Measurements from ENCODE around the gene SLC35E4.

The SLC35E4 gene

GRCh38 chr22:30650508-30651116 is 15.0 kb downstream of the SLC35E4 start:
- Histone ChIP-seq H3K9ac (ENCODE audit: low read length) (no peak overlapping the region), H2AFZ (ENCODE audit: low read depth, low read length) (no peak overlapping the region), H4K20me1 (ENCODE audit: insufficient read depth, low read length) (no peaks in the 10 kb centered on the region), H3K4me1 (ENCODE audit: low read length) (peaks cover 29% of the 10 kb centered on the region), H3K27ac (ENCODE audit: low read length) (no peak overlapping the region), H3K4me2 (ENCODE audit: low read length) (no peak overlapping the region), H3K9me3 (ENCODE audit: insufficient read depth, low read length) (no peaks in the 10 kb centered on the region), H3K79me2 (ENCODE audit: low read length) (no peaks in the 10 kb centered on the region), H3K27me3 (ENCODE audit: low read depth, low read length) (no peaks in the 10 kb centered on the region), H3K36me3 (replicated peaks; ENCODE audit: low read depth, low read length) (no peaks in the 10 kb centered on the region), H3K4me3 (ENCODE audit: low read length) (no peak overlapping the region)
- TF ChIP-seq CTCF (IDR thresholded peaks at IDR 0.05; ENCODE audit: low read depth, low read length) = no peak
- TF ChIP-seq EZH2phosphoT487 (IDR thresholded peaks at IDR 0.05; ENCODE audit: low read depth) = no peak

GRCh38 chr22:30652852-30653251 is 17.3 kb downstream of the SLC35E4 start:
- no peak overlapping the region for H3K9ac ChIP-seq (ENCODE audit: low read length)
- no peak overlapping the region for H3K27ac ChIP-seq (ENCODE audit: low read length)
- no peak overlapping the region for H3K4me2 ChIP-seq (ENCODE audit: low read length)
- no peak overlapping the region for H2AFZ ChIP-seq (ENCODE audit: low read depth, low read length)
- peaks cover 29% of the 10 kb centered on the region for H3K4me1 ChIP-seq (ENCODE audit: low read length)
- H3K4me3 ChIP-seq (ENCODE audit: low read length) = no peak overlapping the region
- H3K27me3 ChIP-seq (ENCODE audit: low read depth, low read length) = no peaks in the 10 kb centered on the region
- no peaks in the 10 kb centered on the region for H3K36me3 ChIP-seq (replicated peaks; ENCODE audit: low read depth, low read length)
- TF ChIP-seq CTCF (IDR thresholded peaks at IDR 0.05; ENCODE audit: low read depth, low read length) (no peak), EZH2phosphoT487 (IDR thresholded peaks at IDR 0.05; ENCODE audit: low read depth) (no peak)
- H3K9me3 ChIP-seq (ENCODE audit: insufficient read depth, low read length) = no peaks in the 10 kb centered on the region
- H4K20me1 ChIP-seq (ENCODE audit: insufficient read depth, low read length) = no peaks in the 10 kb centered on the region
- H3K79me2 ChIP-seq (ENCODE audit: low read length) = no peaks in the 10 kb centered on the region

- Histone ChIP-seq H3K27ac (ENCODE audit: low read length) (no peak overlapping the region), H3K9ac (ENCODE audit: low read length) (no peak overlapping the region), H2AFZ (ENCODE audit: low read depth, low read length) (no peak overlapping the region), H3K36me3 (replicated peaks; ENCODE audit: low read depth, low read length) (no peaks in the 10 kb centered on the region), H3K79me2 (ENCODE audit: low read length) (no peaks in the 10 kb centered on the region), H3K4me2 (ENCODE audit: low read length) (no peak overlapping the region), H3K9me3 (ENCODE audit: insufficient read depth, low read length) (no peaks in the 10 kb centered on the region), H3K4me3 (ENCODE audit: low read length) (no peak overlapping the region), H4K20me1 (ENCODE audit: insufficient read depth, low read length) (no peaks in the 10 kb centered on the region), H3K27me3 (ENCODE audit: low read depth, low read length) (no peaks in the 10 kb centered on the region), H3K4me1 (ENCODE audit: low read length) (peaks cover 13% of the 10 kb centered on the region)
- no peak for TF ChIP-seq EZH2phosphoT487 (IDR thresholded peaks at IDR 0.05; ENCODE audit: low read depth)
- TF ChIP-seq CTCF (IDR thresholded peaks at IDR 0.05; ENCODE audit: low read depth, low read length) = no peak
Observed at GRCh38 chr22:30654361-30654760, 18.8 kb downstream of the SLC35E4 start.

GRCh38 chr22:30655532-30655931 is 20.0 kb downstream of the SLC35E4 start:
- H3K79me2 ChIP-seq (ENCODE audit: low read length) = no peaks in the 10 kb centered on the region
- TF ChIP-seq EZH2phosphoT487 (IDR thresholded peaks at IDR 0.05; ENCODE audit: low read depth) (no peak), CTCF (IDR thresholded peaks at IDR 0.05; ENCODE audit: low read depth, low read length) (no peak)
- peaks cover 4% of the 10 kb centered on the region; the same call in 1 of the 2 replicates for H3K4me1 ChIP-seq (ENCODE audit: low read length)
- H3K9ac ChIP-seq (ENCODE audit: low read length) = no peak overlapping the region
- no peak overlapping the region for H2AFZ ChIP-seq (ENCODE audit: low read depth, low read length)
- H3K27me3 ChIP-seq (ENCODE audit: low read depth, low read length) = no peaks in the 10 kb centered on the region
- H3K9me3 ChIP-seq (ENCODE audit: insufficient read depth, low read length) = no peaks in the 10 kb centered on the region
- no peak overlapping the region for H3K4me2 ChIP-seq (ENCODE audit: low read length)
- no peak overlapping the region for H3K27ac ChIP-seq (ENCODE audit: low read length)
- no peaks in the 10 kb centered on the region for H3K36me3 ChIP-seq (replicated peaks; ENCODE audit: low read depth, low read length)
- no peak overlapping the region for H3K4me3 ChIP-seq (ENCODE audit: low read length)
- H4K20me1 ChIP-seq (ENCODE audit: insufficient read depth, low read length) = no peaks in the 10 kb centered on the region
